Fibroblast of pulmonary artery (primary cell): Measurements from ENCODE around the gene RNF146.

Experiments
- DNase-seq: peaks from one replicate; pipeline ENCODE4 v3.0.0-alpha.2; 2010; ENCODE audit warnings: low read depth
- H3K4me3 ChIP-seq: replicated peaks from 2 replicates; pipeline ENCODE4 v1.5.1; 2011; ENCODE audit warnings: low read depth, mild to moderate bottlenecking, control low read depth, low read length, moderate library complexity
- TF ChIP-seq, protein P1 (sequence below): IDR thresholded peaks from 2 replicates; pipeline ENCODE4 v1.5.1; 2011; ENCODE audit warnings: mild to moderate bottlenecking, control low read depth, low read length, inconsistent platforms; ENCODE audit errors: missing control alignments

RNF146 gene

DNA sequence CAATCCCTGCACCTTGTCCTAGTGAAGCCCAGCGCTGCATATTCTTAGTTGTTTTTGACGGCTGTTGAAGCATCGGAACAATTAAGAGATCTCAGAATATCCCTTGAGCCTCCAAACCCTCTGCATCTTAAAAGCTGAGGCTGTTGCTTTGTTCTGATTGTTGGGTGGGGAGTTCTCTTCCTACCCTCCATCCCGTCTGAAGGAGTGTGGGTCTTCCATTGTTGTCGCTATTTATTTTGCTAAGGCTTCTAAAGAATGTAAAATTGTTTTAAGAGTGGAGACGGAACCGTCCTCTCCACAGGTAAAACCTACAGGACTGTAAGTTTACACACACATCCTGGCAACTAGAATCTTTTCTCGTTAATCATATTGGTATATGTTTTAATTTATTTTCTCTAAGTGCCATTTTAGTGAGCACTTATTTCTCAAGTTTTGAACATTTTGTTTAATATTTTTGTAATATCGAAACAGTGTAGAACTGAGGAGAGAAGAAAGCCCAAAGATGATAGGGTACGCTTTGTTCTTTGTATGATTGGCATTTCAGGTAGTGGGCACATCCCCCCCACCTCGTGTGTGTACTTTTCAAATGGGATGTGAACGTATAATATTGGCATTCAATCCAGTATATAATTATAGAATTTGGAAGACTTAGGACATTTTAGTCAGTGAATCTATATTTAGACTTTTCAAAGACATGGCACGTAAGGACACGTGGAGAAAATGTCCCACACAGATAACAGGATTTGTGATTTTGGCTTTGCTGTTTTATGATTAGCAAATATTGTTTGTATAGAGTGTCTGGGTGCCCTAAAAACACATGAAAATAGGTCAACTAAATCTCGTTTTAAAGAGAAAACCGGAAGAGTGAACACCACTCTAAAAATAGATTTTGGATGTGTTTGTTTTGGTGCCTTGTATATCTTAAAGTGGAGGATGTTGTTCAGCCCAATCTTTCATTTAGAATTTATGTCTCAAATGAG, 1.3 kb downstream of the RNF146 start:
- peak; percentile 15 for DNase-seq
- H3K4me3 ChIP-seq = peak overlapping the region; percentile 92
- TF ChIP-seq, protein P1, sequence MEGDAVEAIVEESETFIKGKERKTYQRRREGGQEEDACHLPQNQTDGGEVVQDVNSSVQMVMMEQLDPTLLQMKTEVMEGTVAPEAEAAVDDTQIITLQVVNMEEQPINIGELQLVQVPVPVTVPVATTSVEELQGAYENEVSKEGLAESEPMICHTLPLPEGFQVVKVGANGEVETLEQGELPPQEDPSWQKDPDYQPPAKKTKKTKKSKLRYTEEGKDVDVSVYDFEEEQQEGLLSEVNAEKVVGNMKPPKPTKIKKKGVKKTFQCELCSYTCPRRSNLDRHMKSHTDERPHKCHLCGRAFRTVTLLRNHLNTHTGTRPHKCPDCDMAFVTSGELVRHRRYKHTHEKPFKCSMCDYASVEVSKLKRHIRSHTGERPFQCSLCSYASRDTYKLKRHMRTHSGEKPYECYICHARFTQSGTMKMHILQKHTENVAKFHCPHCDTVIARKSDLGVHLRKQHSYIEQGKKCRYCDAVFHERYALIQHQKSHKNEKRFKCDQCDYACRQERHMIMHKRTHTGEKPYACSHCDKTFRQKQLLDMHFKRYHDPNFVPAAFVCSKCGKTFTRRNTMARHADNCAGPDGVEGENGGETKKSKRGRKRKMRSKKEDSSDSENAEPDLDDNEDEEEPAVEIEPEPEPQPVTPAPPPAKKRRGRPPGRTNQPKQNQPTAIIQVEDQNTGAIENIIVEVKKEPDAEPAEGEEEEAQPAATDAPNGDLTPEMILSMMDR = no peak

DNA sequence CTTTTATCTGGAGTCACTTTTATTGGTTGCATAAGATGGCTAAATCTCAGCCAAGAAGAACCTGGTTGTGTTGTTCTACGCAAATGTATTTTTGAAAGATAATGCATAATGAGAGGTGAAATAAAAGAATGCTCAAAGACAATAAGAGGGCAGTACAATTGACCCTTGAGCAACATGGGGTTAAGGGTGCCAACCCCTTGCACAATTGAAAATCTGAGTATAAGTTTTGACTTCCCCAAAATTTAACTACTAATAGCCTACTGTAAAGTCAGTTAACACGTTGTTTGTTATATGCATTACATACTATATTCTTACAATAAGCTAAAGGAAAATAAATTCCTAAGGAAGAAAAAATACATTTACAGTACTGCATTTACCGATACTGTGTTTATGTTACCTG, 5.9 kb downstream of the RNF146 start:
- no peak overlapping the region for H3K4me3 ChIP-seq
- DNase-seq = no peak
- TF ChIP-seq, protein P1 = no peak

DNA sequence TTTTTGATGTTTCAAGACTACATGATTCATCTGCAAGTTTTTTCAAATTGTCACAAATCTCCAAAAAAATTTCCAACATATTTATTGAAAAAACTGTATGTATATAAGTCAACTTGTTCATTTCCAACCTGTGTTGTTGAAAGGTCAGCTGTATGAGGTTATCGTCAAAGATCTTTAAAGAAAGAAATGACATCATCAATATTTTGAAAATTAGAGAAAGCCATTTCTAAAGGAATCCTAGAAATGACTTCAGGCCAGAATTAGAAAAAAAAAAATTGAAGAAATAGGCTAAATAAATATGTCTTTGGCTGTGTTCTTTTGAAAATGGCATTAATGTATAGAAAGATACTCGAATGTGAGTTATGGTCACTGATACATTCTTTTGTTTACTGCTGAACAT, 6.8 kb downstream of the RNF146 start:
- no peak for DNase-seq
- no peak overlapping the region for H3K4me3 ChIP-seq
- TF ChIP-seq, protein P1 = no peak

DNA sequence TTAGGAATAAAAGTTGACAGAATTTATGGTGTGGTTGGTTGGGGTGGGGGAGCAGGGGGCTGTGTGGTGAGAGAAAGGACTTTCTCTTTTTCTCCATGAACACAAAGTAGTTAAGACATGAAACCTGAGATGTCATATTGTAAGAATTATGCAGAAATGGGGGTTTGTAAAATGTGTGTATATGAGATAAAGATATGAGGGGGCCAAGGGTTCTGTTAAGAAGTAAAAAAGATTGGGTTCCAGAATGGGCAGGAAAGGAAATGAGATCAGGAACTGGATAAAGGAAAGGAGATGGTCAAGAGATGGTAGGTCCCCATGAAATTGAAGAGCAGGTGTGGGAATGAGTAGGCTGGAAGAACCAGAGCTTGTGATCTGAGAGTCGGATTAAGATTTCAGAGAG, 9.7 kb downstream of the RNF146 start:
- TF ChIP-seq, protein P1 = no peak
- H3K4me3 ChIP-seq = no peak overlapping the region
- no peak for DNase-seq

DNA sequence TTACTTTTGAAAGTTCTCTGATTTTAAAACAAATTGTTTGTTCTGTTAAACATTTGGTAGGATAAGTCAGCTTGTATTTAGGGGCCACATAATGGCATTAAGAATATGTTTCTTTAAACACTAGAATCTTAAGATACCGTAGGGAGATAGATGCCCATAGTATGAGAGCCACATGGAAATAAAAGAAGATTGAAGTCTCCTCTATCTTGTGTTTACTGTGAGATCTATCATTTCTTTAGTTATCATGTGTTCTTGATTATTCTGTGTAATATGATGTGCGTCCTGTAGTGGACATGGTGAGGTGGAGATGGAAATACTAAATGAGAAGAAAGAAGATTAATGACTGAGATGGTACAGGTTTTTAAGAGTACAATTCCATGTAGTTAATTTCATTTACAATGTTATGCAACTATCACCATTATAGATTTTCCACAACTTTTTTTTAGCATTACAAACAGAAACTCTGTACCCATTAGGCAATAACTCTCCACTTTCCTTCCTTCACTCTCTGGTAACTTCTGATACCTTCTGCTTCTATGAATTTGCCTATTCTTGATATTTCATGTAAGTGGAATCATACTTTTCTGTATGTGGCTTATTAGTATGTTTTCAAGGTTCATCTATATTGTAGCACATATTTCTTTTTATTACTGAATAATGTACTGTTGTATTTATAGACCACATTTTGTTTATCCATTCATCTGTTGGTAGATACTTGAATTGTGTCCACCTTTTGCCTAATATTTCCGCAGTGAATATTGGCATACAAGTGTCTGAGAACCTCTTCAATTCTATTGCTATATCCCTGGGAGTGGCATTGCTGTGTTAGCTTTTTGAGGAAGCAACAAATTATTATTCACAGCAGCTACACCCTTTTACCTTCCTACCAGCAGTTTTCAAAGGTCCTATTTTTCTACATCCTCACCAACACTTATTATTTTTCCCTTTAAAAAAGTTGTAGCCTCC, 11.5 kb downstream of the RNF146 start:
- DNase-seq = no peak
- H3K4me3 ChIP-seq = no peak overlapping the region
- TF ChIP-seq, protein P1 = no peak

DNA sequence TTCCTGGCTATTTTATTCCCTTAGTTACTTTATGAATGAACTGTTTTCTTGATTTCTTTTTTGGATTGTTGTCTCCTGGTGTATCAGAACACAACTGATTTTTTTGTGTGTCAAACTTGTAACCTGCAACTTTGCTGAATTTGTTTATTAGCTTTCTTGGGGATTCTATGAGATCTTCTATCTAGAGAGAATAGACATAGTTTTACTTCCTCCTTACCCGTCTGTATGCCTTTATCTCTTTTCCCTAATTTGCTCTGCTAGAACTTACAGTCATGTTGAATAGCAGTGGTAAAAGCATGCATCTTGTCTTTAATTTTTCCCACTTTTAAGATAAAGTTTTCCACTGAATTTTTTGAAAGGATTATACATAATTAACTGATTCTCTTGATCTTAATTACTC, 13.2 kb downstream of the RNF146 start:
- H3K4me3 ChIP-seq = no peak overlapping the region
- TF ChIP-seq, protein P1 = no peak
- DNase-seq = no peak
